Lower lobe of right lung (tissue), 2 donors: Measurements from ENCODE around the gene ASCC3. TPM values are rescaled to one million over a fixed set of nuclear protein-coding genes. Genes with fewer than 3 reads are reported as not detected.
"Not testable (repeated sequence)": the region's sequence is repeated elsewhere in the genome, so short reads cannot be mapped to it uniquely, and the experiment has no call there.

Experiments
- ATAC-seq, 2 donors: fragments of 200-7000 bp; cut with Tn5 transposase; one replicate each; pipeline ENCODE4 v1.9.1; 2020 to 2022; ENCODE audit warnings: mild to moderate bottlenecking in 2 of 2, moderate library complexity in 2 of 2
- DNase-seq: peaks from one replicate; pipeline ENCODE4 v3.0.0-alpha.2; 2020
- H3K27ac ChIP-seq: fragments of 200-600 bp; one replicate; pipeline ENCODE4 v1.8.0; 2022
- H3K27me3 ChIP-seq: fragments of 200-600 bp; one replicate; pipeline ENCODE4 v1.8.0; 2022; ENCODE audit warnings: low read depth
- H3K36me3 ChIP-seq: fragments of 200-600 bp; one replicate; pipeline ENCODE4 v1.8.0; 2022; ENCODE audit warnings: mild to moderate bottlenecking
- H3K4me1 ChIP-seq: fragments of 200-600 bp; one replicate; pipeline ENCODE4 v1.8.0; 2022
- H3K4me3 ChIP-seq: fragments of 200-600 bp; one replicate; pipeline ENCODE4 v1.8.0; 2022; ENCODE audit warnings: mild to moderate bottlenecking
- H3K9me3 ChIP-seq: fragments of 200-600 bp; one replicate; pipeline ENCODE4 v1.8.0; 2022
- intact Hi-C: fragments of 100-400 bp; cut with DNase I; formaldehyde crosslinking; loops from one replicate; pipeline ENCODE4 v1.11.0; 2022
- total RNA-seq: library from RNA; stranded (reverse); fragmentation: NEBNext Ultra II Directional; extraction: Animal tissue kit (Norgen Biotek cat#: 25700); gene quantifications from one replicate; pipeline ENCODE4 v1.2.1, GENCODE V29; 2021
- TF ChIP-seq, protein P1 (sequence below): fragments of 200-600 bp; IDR thresholded peaks from one replicate; pipeline ENCODE4 v1.8.0; 2022; ENCODE audit warnings: antibody characterized with exemption, mild to moderate bottlenecking
- donor health status: DM: no; HTN: yes; CAD: no; lungs with severe emphysema.

Gene ASCC3
- total RNA-seq, 1 donor from 2014 or later: 34.8 TPM

DNA sequence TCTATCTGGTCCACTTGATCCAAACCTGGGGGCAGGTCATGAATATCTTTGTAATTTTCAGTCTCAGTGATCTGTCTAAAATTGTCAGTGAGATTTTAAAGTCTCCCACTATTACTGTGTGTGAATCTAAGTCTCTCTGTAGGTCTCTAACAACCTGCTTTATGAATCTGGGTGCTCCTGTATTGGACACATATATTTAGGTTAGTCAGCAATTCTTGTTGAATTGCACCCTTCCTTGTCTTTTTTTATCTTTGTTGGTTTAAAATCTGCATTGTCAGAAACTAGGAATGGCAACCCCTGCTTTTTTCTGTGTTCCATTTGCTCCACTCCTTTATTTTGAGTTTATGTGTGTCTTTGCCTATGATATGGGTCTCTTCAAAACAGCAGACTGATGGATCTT is 140.7 kb downstream of the ASCC3 start:
- DNase-seq (no peak), ATAC-seq (no peak)
- Histone ChIP-seq H3K27me3 (no peaks in the 10 kb centered on the region), H3K36me3 (no peaks in the 10 kb centered on the region), H3K9me3 (no peaks in the 10 kb centered on the region), H3K4me1 (no peaks in the 10 kb centered on the region), H3K4me3 (no peak overlapping the region), H3K27ac (no peak overlapping the region)
- TF ChIP-seq, protein P1, sequence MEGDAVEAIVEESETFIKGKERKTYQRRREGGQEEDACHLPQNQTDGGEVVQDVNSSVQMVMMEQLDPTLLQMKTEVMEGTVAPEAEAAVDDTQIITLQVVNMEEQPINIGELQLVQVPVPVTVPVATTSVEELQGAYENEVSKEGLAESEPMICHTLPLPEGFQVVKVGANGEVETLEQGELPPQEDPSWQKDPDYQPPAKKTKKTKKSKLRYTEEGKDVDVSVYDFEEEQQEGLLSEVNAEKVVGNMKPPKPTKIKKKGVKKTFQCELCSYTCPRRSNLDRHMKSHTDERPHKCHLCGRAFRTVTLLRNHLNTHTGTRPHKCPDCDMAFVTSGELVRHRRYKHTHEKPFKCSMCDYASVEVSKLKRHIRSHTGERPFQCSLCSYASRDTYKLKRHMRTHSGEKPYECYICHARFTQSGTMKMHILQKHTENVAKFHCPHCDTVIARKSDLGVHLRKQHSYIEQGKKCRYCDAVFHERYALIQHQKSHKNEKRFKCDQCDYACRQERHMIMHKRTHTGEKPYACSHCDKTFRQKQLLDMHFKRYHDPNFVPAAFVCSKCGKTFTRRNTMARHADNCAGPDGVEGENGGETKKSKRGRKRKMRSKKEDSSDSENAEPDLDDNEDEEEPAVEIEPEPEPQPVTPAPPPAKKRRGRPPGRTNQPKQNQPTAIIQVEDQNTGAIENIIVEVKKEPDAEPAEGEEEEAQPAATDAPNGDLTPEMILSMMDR: no peak
- intact Hi-C loops: no loop called here

DNA sequence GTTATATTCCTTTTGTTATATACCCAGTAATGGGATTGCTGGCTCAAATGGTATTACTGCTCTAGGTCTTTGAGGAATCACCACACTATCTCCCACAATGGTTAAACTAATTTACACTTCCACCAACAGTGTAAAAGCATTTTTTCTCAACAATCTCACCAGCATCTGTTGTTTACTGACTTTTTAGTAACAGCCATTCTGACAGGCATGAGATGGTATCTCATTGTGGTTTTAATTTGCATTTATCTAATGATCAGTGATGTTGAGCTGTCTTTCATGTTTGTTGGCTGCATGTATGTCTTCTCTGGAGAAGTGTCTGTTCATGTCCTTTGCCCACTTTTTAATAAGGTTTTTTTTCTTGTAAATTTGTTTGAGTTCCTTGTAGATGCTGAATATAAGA is 143.4 kb downstream of the ASCC3 start:
- H3K27ac ChIP-seq, H3K4me1 ChIP-seq, DNase-seq, H3K9me3 ChIP-seq, ATAC-seq, H3K27me3 ChIP-seq, H3K36me3 ChIP-seq, intact Hi-C loops, H3K4me3 ChIP-seq: not testable (repeated sequence)

DNA sequence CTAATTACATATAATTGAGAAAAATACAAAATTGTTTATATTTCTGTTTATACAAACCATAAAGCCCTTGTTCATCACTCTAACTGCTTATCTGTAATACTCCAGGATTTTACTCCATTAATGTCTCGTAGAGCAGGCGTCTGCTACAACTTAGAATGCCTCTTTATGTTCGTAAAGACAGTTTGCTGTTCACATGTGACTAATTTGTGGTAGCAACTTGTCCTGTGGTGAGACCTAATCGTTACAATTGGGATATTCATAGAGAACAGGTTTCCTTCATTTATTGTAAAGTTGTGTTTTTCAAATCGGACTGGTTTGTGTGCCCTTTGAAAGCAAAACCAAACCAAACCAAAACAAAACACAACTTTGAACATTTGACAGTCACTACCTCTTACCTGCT is 149.7 kb downstream of the ASCC3 start:
- Histone ChIP-seq H3K27ac (no peak overlapping the region), H3K9me3 (no peaks in the 10 kb centered on the region), H3K4me3 (no peak overlapping the region), H3K4me1 (peaks cover 3% of the 10 kb centered on the region), H3K36me3 (no peaks in the 10 kb centered on the region), H3K27me3 (no peaks in the 10 kb centered on the region)
- TF ChIP-seq, protein P1: no peak
- intact Hi-C loops: no loop called here
- ATAC-seq: no peak
- no peak for DNase-seq

DNA sequence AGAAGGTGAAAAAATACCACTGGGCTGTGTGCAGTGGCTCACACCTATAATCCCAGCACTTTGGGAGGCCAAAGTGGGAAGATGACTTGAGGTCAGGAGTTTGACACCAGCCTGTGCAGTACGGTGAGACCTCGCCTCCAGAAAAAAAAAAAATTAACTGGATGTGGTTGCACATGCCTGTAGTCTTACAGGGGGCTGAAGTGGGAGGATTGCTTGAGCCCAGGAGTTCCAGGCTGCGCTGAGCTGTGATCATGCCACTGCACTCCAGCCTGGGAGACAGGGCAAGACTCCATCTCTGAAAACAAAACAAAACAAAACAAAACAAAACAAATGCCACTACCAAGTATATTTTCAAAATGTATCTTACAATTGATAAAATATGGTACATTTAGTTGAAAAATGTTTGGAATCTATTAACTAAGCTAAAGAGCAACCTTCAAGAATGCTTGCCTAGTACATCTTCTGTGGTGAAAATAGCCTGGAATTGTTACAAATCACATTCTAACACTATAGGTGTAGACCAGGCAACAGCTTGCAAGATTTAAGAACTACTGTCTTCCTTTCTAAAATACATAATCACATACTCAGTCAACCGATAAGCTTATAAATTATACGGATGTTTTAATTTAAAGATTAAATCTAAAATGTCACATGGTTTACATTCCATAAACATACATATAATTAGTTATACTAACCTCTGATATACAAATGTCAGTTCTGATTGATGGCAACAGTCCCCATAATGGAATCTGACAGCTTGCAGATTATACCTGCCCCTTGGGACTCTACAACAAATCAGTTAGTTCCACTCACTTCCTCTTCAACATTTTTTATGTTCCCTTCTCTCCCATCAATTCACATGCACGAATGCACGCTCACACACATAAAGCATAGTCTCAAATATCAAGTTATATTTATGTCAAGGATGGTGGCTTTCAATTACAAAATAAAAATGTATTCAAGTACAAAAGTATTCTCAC is 150.8 kb downstream of the ASCC3 start:
- no peaks in the 10 kb centered on the region for H3K36me3 ChIP-seq
- peaks cover 3% of the 10 kb centered on the region for H3K4me1 ChIP-seq
- intact Hi-C loops: no loop called here
- H3K27me3 ChIP-seq: no peaks in the 10 kb centered on the region
- TF ChIP-seq, protein P1: no peak
- H3K27ac ChIP-seq: no peak overlapping the region
- DNase-seq (no peak), ATAC-seq (no peak)
- H3K9me3 ChIP-seq: no peaks in the 10 kb centered on the region
- H3K4me3 ChIP-seq: no peak overlapping the region

DNA sequence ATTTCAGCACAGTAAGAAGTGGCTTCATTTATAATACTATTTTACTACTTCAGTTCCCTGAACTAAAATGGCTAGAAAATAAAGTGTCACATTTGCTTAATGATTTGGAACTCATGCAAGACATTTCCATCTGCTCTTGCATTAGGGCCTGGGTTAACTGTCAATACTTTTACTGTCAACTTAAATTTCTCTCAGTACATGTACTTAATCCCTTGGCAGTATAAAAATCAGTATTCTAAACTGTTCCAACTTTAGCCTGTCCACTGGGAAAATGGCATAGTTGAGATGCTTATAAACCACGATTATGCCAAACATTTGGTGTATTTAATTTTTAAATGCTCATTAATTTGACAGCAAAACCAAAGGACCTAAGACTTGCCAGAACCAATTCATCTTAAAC is 154.5 kb downstream of the ASCC3 start:
- Histone ChIP-seq H3K27me3 (no peaks in the 10 kb centered on the region), H3K9me3 (no peaks in the 10 kb centered on the region), H3K27ac (no peak overlapping the region), H3K4me3 (no peak overlapping the region), H3K4me1 (peaks cover 3% of the 10 kb centered on the region), H3K36me3 (no peaks in the 10 kb centered on the region)
- ATAC-seq (no peak), DNase-seq (no peak)
- intact Hi-C loops: no loop called here
- TF ChIP-seq, protein P1: no peak

DNA sequence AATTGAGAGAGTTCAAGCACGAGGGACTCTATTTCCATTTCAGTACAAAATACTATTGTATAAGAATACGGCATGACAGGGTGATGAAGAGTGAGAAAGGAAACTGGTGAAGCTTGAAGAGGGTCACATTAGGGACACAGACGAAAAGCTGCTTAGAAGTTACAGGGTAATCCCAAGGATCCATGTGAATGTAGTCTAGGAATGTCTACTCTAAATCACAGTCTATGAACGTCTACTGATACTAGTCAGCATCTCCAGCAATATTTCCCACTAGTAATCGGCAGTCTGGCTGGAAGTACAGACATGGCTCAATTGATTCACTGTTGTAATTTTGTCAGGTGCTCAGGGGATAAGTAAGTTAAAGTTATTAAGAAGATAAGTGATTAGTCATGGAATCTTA is 156.4 kb downstream of the ASCC3 start:
- intact Hi-C loops: no loop called here
- Histone ChIP-seq H3K27ac (no peak overlapping the region), H3K36me3 (no peaks in the 10 kb centered on the region), H3K27me3 (no peaks in the 10 kb centered on the region), H3K9me3 (no peaks in the 10 kb centered on the region), H3K4me1 (peaks cover 9% of the 10 kb centered on the region), H3K4me3 (no peak overlapping the region)
- no peak for DNase-seq
- TF ChIP-seq, protein P1: no peak
- no peak for ATAC-seq
